ENCODE data around the gene ITK.

GRCh38 chr5:157247267-157247666 lies 66.6 kb downstream of the ITK start:
- no peak for TF ChIP-seq CTCF (IDR thresholded peaks at IDR 0.05)
- no peak for TF ChIP-seq EP300 (IDR thresholded peaks at IDR 0.05)
- no peak for TF ChIP-seq POLR2A (IDR thresholded peaks at IDR 0.05)
